ENCODE measurements around the gene IRX5.

IRX5 gene

GRCh38 chr16:54930005-54930868, at the start of gene IRX5:
TSS of gene IRX5 (plus strand) at chr16:54930865. CDS start at chr16:54931199, 334 bp downstream.
- DNase-seq = peak; percentile 83

GRCh38 chr16:54882556-54882955, 48.1 kb upstream of the IRX5 start:
- no peak for DNase-seq

DNA sequence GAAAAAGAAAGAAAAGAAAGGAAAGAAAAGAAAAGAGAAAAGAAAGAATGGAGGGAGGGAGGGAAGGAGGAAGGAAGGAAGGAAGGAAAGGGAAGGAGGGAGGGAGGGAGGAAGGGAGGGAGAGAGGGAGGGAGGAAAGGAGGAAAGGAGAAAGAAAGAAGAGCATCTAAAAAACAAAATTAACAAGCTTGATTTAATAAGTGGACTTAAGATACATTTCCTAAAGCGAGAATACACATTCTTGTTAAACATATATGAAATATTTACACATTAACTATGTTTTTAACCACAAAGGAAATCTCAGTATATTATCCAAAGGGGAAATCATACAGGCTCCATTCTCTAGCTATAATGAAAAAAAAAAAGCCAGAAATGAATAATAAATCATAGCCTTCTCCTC, 47.3 kb upstream of the IRX5 start:
- no peak for DNase-seq

GRCh38 chr16:54886078-54886477, 44.6 kb upstream of the IRX5 start:
- DNase-seq = no peak

DNA sequence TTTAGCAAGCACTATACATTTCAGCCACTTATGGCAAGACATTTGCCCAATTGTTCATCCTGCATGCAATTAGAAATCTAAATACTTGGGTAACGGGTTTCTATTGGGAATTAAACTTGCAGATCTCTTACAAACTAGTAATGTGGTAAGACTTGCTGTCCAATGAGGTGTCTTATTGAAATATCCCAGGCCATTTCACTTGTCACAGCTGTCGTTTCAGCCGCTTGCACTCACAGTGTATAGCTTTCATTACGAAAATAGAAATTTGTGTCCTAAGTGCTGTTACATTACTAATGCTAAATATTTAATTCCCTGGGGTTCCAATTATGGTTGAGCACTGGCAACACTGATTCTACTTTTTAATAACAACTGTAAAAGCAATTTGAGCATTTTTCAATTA, 40.3 kb upstream of the IRX5 start:
- DNase-seq = no peak

DNA sequence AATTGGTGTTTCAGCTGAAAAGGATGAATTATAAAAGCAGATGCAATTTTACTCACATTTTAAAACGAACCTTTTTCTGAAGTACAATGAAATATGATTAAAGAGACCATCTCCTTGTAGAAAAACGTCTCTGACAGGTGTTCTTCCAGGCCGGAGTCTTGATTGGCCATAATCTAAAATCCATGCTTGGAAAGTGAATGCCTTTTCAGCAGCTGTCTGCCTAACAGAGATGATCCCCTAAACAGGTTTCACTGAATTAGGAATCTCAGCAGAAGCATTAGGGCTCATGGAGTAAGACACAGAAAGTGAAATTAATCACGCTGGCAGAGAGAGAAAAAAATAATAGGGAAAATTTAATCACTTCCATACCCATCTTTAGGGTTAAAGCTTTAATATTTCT, 39.3 kb upstream of the IRX5 start:
- no peak for DNase-seq

DNA sequence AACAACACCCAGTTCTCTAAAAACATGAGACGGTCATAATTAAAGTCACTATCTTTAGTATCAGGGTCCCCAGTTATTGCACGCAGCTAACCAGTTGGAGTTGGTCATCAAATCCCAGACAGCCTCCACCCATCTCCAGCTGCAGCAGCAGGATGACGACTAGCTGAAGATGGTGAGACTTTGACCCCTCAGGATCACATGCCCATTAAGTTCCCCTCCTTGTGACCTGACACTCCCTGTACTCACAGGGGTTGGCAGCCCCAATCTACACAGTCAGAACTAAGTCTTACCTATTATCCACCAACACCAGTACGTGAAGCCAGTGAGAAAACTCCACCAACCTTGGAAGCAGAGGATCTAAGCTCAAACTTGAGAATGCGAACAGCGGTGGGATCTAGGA, 37.7 kb upstream of the IRX5 start:
- no peak for DNase-seq

DNA sequence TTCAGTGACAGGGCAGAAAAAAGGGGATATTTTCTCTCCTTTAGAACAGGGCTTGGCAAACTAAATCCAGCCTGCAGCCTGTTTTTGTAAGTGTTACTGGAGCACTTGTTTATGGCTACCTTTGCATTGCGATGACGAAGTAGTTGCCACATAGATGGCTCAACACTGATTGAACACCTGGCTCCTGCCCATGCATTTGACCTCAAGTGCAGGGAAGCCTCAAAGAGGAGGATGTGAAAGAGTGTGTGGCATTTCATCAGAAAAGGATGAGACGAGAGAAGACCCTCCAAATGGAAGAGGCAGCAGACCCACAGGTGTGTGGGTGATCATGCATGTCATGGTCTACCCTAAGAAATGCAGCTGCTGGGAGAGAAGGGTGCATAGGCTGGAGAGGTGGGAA, 32.7 kb upstream of the IRX5 start:
- no peak for DNase-seq

GRCh38 chr16:54901606-54902005, 29.1 kb upstream of the IRX5 start:
- no peak for DNase-seq

DNA sequence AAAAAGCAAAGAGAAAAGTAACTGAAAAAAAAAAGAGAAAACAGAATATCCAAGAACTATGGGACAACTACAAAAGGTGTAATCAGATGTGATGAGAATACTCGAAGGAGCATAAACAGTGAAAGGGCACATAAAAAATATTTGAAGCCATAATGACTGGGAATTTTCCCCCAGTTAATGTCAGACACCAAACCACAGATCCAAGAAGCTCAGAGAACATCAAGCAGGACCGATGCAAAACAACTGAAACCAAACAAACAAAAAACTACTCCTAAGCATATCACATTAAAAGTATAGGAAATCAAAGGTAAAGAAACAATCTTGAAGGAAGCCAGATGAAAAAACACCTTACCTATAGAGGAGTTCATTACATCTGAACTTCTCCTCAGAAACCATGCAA, 27.6 kb upstream of the IRX5 start:
- no peak for DNase-seq

DNA sequence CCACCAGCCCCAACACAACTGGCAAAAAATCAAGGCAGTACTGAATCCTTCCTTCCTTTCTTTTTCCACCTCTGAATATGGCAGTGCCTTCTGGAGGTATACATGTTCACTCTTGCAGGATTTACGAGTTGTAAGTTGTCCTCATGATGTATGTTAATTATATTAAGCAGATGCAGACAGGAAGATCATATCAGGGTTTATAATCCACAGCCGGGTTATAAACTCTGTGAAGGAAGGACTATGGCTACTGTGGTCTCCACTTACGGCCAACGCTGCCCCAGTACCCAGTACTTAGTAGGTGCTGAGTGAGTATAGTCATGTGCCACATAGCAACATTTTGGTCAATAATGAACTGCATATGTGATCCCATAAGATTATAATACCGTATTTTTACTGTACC, 19.6 kb upstream of the IRX5 start:
- DNase-seq = no peak

GRCh38 chr16:54912720-54913119, 17.9 kb upstream of the IRX5 start:
- DNase-seq = no peak

GRCh38 chr16:54921206-54921824, 9.3 kb upstream of the IRX5 start:
- no peak for DNase-seq

DNA sequence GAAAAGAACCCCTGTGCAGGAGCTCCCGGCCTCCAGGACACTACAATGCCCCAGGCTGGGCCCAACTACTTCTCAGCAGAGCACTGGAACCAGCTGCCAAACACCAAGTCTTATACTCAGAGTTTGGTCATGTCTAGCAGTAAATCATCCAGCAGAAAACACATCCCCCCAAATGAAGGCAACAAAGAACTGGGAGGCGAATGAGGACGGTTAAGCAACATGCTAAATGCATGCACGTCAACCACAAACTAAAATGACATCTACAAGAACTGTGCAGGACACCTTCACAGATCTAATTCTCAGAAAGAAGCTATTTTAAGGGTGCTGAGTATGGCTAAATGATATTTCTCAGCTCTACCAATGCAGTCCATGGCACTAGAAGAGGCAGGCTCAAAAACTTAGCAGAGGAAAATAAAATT, 7.6 kb upstream of the IRX5 start:
- no peak for DNase-seq

GRCh38 chr16:54923988-54924387, 6.7 kb upstream of the IRX5 start:
- no peak for DNase-seq

DNA sequence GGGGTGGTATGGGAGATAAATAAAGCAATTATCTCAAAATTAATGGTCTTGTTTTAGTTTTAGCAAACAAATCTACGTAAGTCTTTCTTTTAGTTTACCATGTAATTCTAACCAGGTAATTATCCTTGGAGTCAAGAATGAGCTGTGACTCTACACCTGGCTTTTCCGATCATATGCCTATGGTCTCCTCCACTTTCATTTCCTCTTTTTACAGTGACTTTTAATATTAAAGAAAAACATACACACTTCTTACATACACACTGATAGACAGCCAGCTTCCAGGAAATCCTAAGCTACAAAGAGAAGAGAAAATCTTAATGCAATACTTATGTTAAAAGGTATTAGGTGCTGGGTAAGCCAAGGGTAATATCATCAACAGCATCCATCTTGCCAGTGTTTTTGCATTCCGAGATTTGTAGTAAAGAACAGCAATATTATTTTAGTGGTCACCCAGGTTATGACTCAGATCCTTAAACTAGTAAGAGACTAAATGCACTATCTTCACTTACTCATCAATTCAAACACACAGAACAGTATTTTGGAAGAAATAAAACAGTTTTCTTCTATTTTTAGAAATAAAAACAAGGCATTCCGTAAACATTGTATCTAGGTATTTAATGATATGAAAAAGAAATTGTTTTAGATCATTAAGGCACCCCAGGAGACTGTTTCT, 4.4 kb upstream of the IRX5 start:
- DNase-seq = no peak

GRCh38 chr16:54927125-54928015, 3.3 kb upstream of the IRX5 start:
- no peak for DNase-seq

DNA sequence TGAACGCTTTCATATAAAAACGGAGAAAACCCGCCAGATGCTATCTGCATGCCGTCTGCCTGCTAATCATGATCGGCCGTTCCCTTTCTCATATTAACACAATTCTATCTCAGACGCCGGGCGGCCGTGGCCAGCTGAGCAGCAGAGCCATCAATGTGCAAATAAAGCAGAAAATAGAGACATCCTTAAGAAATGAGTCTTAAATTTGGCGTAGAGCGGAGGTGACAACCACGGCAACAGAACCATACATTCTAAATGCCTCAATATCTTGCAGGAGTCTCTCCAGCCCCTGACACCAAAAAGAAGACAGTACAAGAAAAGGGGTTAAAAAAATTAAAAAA, 2.7 kb upstream of the IRX5 start:
- DNase-seq = peak; percentile 46

GRCh38 chr16:54928411-54929089, 2.1 kb upstream of the IRX5 start:
- DNase-seq = peak; percentile 62

GRCh38 chr16:54929090-54930004, 1.3 kb upstream of the IRX5 start:
- DNase-seq = peak; percentile 99

DNA sequence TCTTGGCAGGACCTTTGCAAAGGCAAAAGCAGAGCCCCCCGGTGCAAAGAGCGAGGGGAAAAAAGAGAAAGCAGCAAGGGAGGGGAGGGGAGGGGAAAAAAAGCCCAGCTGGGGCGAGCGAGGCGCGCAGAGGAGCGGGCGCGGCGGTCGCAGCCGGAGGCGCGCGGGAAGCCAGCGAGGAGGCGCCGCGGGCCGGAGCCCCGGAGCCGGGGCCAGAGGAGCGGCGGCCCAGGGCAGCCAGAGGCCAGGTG, 129 bp downstream of the IRX5 start:
- DNase-seq = no peak

Measured in hematopoietic multipotent progenitor cell treated with erythropoietin and hydrocortisone succinate and interleukin-3 and kit ligand, for 4 days (in vitro differentiated cells).